ENCODE results near the gene DNAH17.
"Not testable (repeated sequence)": the region's sequence is repeated elsewhere in the genome, so short reads cannot be mapped to it uniquely, and the experiment has no call there.

The DNAH17 gene

DNA sequence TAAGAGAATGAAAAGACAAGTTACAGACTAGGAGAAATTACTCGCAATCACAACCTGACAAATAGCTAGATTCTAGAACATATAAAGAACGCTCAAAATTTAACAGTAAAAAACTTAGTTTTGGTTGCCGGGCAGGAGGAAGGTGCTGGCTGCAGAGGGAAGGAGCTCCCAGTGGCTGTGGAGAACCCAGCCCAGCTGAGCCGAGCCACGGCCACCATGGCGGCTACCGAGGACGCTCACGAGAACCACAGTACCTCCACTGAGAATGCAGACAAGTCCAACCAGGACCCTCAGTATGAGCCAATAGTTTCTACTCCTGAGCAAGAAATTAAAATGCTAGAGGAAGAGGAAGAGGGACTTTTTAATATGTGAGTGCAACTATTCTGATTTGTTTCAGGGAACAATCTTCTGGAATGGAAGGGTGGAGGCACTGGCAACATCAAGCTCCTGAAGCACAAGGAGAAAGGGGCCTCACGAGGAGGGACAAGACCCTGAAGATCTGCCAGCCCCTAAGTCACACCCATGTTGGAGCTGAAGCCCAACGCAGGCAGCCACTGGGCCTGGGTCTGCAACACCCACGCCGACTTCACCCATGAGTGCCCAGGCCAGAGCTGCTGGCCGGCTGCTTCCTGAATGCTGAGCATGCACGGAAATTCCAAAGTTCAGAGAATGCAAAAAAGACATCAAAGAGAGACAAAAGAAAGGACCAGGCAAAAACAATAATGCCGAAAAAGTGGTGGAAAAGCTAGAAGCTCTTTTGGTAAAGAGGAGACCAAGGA lies 55.0 kb downstream of the DNAH17 start:
- DNase-seq (ENCODE audit: low read depth) = no peak

DNA sequence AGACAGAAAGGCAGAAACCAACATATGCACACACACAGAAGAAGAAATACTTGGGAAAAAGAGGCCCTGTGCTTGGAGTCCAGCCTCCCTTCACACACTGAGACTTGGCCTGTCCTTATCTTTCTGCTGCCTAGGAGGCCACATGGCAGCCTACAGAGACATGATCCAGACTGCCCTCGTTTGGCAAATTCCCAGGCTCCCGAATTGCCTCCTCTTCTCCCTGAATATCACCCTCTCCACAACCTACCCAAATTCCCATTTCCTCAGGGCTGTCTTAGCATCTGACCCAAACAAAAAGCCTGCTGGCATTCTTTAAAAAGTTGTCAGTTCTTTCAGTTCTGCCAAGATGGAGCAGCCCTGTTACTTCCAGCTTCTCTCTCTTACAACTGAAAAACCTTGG lies 59.8 kb downstream of the DNAH17 start:
- DNase-seq (ENCODE audit: low read depth) = no peak

DNA sequence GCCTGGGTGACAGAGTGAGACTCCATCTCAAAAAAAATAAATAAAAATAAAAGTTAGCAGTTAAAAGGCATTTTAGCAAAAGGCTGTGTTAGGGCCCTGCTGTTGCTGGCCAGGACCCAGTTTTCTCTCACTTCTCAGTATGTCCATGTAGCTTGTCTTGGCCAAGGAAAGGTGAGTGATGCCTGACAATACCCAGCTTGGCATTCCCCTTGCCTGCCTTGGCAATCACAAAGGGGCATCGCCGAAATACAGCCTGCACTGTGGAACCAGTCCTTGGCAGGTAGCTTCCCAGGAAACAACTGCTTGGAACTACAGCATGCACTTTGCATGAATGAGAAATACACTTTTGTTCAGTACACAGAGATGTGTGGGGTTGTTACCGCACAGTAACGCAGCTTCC lies 61.7 kb downstream of the DNAH17 start:
- DNase-seq (ENCODE audit: low read depth) = no peak

DNA sequence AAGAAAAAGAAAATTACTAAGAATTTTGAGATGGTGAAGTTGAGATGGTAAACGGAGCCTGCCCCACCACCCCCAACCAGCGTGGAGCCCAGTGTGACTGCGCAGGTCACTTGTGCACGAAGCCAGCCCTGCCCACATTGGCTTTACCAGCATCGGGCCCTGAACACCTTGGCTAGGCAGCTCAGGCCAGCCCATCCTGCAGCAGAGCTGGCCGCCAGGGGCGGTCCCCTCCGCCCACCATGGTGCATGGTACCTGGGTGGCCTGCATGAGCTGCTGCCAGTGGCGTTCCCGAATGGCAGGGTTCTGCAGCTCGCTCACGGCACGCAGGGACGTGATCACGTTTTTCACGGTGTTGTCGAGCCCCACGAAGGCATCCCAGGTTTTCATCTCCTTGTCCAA lies 62.7 kb downstream of the DNAH17 start:
- DNase-seq (ENCODE audit: low read depth) = no peak

DNA sequence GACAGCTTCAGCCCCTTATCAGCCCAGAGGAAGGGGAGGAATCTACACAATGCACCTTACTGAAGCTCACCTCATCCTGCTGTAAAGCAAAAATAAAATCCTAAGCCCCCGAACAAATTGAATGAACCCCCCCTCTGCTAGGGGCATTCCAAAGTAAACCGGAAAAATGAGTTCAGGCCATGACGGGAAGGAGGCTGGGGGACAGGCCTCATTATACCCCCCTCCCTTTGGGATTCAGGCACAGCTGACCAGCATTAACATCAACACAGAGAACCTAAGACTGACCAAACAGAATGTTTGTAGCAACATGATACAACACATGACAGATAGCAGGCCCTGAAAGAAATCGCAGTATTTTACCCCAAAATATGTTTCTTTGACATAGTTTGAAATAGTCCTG lies 64.2 kb downstream of the DNAH17 start:
- no peak for DNase-seq (ENCODE audit: low read depth)

DNA sequence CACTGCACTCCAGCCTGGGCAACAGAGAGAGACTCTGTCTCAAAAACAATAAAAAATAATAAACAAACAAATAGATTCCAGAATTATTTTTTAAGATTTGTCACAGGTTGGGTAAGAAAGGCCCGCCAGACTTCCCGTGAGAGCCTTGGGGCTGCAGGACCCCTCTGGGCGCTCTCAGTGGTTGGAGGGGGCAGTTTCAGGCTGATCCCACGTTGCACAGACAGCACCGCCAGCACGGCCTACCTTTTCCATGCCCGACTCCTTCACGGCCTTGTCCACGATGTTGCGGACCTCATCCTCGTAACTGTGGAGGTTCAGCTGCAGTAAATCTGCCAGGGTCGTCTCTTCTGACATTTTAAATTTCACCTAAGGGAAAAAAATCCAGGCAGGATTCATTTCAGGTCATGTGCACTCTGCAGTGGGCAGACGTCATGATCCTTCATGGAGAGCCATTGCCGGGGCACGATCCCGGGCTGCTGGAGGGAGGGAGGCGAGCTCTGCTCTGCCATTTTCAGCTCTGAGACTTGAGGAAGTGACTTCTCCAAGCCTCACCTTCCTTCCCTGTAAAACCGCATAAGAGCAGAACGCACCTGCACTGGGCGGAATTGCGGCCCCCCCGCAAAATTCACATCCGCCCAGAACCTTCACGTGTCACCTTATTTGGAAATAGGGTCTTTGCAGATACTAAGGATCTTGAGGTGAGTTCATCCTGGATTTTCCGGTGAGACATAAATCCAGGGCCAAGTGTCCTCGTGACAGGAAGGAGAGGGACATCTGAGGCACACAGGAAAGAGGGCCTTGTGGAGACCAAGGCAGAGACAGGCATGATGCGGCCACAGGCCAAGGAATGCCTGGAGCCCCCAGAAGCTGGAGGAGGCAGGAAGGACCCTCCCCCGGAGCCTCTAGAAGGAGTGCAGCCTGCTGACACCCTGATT lies 66.8 kb downstream of the DNAH17 start:
- no peak for DNase-seq (ENCODE audit: low read depth)

DNA sequence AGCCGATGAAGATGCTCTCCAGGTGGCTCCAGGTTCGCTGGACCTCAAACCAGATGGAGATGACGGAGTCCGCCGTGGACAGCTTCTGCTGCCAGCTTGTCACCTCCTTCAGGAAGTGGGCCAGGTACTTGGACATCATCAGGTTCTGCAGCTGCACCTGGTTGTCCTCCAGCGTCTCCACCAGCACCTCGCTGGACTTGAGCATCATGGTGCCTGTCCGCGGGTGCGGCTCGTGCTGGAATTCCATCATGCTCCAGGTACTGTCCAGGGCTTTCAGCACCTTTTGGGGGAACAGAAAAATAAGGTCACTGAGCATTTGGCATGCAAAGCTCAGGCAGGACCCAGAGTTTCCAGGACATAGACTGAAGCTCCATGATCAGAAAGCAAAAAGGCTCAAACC lies 69.7 kb downstream of the DNAH17 start:
- no peak for DNase-seq (ENCODE audit: low read depth)

DNA sequence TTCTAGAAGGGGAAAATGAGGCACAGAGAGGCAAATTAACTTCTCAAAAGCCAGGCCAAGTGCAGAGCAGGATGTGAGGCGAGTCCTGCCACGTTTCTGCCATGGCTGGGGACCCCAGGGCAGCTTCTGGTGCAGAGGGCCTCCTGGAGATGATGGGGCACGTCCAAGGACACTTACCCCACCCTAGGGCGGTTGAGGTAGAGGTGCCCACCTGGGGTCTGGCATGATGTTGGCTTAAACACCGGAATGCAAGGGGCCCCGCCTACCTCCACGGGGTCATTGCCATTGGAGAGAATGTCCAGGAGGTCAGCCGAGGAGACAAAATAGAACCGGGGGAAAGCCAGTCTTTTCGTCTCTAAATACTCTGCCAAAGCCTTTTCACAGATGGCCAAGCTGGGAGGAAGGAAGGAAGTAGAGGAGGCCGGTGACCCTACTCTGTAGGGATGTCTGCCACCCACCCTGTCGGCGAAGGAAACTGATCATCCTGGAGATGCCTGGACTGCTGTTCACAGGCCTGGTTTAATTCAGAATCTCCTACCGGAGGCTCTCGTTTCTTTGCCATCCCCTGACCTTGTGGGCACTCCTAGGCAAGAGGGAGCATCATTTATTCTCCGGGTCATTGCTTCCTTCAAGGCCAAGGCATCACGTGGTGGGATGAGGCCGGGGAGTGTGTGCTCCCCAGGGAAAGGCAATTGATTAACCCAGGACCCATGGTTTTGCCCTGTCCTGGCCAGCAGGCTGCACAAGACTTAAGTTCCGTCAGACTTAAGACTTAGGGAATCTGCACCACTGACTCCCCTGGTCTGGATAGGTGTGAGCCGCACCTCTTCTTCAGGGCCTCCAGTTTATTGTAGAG lies 70.5 kb downstream of the DNAH17 start:
- no peak for DNase-seq (ENCODE audit: low read depth)

DNA sequence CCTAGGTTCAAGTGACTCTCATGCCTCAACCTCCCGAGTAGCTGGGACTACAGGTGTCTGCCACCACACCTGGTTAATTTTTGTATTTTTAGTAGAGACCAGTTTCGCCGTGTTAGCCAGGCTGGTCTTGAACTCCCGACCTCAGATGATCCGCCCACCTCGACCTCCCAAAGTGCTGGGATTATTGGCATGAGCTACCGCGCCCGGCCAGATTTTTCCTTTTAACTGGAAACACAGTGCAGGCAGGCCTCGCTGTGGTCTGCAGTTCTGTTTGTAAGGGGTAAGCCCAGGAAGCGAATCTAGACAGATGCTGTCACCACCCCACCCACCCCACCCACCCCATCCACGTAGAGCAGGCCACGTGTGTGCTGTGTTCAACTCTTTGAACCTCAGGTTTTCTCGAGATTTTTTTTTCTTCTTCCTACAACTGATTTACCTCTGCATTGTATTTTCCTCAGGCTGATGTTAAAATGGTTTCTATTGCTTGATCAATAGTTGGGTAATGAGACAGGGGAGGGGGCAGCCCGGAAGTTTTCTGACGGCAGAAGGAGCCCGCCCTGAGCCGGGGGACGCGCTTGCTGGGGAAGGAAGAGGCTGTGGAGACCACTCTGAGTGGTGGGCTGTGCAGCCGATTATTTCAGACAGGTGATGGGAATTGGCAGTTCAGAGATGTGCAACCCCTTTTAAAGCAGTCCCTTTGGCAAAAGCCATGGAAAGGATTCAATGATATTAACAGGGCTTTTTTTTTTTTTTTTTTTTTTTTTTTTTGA lies 72.9 kb downstream of the DNAH17 start:
- no peak for DNase-seq (ENCODE audit: low read depth)

DNA sequence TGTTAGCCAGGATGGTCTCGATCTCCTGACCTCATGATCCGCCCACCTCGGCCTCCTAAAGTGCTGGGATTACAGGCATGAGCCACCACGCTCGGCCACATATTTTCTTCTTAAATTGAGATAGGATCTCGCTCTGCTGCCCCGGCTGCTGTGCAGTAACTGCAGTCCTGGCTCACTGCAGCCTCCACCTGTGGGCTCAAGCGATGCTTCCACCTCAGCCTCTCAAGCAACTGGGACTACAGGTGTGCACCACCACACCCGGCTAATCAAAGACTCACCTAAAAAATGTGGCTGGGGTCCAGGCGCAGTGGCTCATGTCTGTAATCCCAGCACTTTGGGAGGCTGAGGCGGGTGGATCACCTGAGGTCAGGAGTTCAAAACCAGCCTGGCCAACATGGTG lies 73.8 kb downstream of the DNAH17 start:
- DNase-seq (ENCODE audit: low read depth) = not testable (repeated sequence)

DNA sequence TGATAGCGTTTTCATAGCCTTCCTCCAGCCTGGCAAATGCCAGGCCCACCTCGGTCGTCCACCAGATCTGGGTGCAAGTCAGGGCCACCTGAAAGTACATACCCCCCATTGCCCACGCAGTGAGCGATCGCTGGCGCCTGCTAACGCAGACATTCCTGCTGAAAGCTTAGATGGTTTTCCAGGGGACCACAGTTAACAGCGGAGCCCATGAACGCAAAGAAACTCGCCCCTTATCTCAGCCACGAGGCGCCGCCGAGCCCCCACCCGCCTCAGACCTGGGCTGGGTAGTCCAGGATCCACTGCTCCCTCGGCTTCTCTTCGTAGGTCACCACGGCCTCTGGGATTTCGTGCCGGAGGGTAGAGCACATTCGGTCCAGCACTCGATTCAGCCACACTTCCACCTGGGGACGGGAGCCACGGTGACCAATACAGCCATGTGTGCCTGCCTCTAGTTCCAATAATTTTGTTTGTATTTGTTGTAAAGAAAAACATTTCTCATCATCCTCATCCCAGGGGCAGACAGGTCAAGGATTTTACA lies 74.5 kb downstream of the DNAH17 start:
- no peak for DNase-seq (ENCODE audit: low read depth)

DNA sequence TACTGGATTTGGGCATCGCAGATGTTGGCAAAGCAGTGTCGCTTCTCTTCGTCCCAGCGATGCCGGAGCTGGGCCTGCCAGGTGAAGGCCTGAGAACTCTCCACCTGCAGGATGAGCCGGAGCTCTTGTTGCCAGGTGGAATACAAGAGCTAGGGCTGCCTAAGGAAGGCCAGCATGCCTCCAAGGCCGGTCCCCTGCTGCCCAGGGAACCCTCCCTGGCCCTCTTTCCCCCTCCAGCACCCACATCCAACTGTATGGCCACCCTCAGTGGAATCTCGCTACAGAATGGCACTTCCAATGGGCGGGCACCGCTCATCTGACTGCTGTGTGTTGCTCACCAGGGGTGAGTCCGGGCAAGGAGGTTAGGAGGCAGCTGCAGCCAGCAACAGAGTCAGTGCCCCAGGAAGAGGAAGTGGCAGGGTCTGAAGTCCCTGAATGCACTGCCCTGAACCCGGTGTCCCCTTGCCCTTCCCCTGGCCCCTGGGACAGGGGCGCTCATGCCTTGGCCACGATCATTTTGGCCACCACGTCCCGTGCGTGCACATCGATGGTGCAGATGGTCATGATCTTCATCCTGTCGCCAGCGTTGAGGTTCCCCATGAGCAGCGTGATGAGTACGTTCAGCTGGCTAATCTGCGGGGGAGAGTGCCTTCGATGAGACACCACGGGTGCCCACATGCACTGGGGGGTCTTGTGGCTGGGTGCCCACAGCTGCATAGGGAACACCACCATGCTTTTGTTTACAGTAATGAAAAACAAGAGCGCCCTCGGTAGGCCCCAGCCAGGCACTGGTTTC lies 75.8 kb downstream of the DNAH17 start:
- DNase-seq (ENCODE audit: low read depth) = no peak

DNA sequence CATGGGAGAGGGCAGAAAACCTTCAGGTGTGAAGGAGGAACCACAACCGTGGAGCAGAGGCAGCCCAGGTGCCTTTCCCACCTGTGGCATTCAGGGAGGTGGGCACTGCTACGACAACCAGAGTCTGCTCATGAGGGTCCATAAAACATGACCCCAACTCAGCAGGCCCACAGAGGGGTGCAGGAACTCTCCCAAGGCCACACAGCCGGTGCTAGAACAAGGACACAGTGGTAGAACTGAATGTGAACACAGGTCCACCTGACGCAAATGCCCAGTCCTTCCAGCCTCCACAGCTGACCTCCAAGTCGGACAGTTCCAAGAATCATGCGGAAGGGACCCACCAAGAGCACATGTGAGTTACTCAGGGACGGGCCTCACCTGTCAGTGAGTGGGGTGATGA lies 76.4 kb downstream of the DNAH17 start:
- DNase-seq (ENCODE audit: low read depth) = no peak

DNA sequence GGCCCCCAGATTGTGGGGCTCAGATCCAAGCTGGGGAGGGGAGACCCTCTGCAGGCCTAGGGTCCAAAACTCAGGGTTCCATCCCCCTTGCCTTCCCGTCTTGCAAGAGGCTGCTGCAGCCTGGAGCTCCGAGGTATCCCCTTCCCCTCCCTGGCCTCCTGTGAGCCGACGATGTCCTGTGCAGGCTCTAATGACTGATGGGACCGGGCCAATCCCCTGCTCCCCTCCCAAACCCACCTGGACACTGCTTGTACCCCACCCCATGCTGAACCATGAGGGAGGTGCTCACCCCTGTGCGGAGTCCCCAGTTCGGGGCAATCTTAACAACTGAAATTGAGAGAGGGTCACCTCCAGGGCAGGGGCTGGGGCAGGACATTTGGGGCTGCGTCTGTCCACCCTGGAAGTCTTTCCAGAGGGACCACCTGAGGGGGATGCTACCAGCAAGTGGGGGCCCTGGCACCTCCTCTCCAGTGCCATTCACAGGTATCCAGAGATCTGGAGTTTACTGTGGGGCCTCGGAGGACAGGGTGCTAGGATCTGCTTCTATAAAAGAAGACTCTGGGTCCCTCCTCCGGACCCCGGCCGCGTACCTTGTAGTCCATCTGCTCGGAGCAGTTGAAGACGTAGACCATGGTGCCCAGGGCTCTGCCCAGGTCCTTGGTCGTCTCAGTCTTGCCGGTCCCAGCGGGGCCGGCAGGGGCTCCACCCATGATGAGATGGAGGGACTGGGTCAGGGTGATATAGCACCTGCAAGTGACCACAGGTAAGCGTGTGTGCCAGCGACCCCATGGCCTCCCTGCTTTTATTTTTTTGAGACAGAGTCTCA lies 77.3 kb downstream of the DNAH17 start:
- no peak for DNase-seq (ENCODE audit: low read depth)

DNA sequence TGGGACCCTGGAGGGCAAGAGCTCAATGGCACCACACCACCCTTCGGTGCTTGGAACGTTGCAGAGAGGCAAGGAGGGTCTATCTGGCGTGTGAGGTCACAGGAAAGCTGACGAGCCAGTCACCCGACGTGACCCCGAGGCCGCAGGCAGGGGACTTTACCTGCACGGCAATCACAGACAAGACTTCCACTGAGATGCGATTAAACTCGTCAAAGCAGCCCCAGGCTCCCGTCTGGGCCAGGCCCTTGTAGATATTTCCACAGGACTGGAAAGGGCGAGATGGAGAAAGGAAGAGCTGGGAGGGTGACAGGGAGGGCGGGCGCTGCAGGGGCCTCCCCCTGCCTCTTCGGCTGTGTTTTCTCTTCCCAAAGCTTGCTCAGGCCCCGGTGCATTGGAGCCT lies 78.3 kb downstream of the DNAH17 start:
- DNase-seq (ENCODE audit: low read depth) = no peak

DNA sequence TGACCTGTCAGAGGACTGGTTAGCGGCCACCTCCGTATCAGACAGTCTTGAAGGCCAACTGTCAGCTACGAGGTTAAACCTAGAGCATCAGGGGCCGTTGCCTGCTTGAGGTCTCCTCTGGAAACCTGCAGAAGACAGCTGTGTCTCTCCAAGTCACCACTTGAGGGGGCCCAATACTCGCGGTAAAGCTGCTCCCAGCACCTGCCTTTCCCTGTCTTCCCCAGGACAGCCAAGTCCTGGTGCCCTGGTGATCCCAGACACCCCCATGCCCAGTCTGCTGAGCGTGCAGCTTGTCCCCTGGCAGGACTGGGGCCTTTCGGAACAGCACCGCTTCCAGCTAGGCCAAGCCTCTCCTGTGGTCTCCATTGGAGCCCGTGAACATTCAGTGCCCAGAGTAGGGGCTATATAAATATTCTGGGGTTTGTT lies 80.1 kb downstream of the DNAH17 start:
- DNase-seq (ENCODE audit: low read depth) = peak; percentile 47

DNA sequence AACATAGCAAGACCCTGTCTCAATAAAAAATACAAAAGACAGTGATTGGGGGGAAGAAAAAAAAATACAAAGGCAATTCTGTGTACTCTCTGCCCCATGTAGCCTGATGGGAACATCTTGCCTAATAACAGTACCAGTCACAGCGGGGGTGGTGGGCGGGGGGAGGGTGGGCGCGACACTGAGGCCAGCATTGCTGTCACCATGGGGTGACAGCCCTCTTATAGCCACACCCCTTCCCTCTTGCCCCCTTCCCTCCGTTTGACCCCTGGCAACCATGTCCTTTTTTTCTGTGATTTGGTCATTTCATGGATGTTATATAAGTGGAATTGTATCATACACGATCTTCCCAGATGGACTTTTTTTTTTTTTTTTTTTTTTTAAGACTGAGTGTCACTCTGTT lies 80.9 kb downstream of the DNAH17 start:
- DNase-seq (ENCODE audit: low read depth) = no peak

DNA sequence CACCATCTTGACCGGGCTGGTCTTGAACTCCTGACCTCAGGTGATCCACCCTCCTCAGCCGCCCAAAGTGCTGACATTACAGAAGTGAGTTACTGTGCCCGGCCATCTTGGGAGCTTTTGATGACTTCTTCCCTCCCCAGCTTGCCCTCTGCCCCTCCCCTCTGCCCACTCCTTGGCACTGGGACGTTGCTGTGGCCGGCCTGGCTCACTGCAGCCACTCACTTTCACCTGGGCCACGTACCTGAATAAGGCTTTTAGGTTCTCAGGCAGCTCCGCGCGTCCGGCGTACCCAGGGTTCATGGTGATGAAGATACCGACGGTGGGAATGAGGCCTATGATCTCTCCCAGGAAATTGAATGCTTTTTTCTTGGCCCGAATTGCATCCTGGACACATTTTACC lies 81.6 kb downstream of the DNAH17 start:
- no peak for DNase-seq (ENCODE audit: low read depth)

DNA sequence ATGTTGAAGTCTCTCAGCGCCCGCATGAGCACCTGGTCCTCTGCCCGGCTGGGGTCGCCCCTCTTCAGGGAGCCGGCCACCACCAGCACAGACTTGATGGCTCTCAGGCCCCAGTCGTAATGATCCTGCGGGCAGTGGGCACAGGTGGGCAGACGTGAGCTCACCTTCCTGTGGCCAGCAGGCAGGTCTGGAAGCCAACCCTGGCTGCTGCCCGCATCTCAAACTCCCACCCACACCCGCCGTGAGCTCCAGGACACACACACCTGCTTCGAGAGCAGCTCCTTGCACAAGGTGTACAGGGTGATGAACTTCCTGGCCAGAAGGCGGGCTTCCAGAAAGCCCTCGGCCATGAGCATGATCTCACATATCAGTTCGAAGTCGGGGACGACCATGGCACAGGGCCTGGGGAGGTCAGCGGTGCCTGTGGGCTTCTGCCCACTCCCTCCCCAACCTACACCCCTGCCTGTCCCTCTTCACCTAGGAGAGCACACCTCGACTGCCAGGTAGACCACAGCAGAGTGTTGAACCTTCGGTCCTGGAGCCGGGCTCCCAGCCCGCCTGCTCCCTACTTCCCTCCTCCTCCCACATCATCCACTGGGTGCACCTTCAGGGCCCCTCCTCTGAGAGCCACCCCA lies 82.4 kb downstream of the DNAH17 start:
- no peak for DNase-seq (ENCODE audit: low read depth)
